Thoracic aorta (tissue), 2 donors: ENCODE measurements around the gene ATE1. TPM values are rescaled to one million over a fixed set of nuclear protein-coding genes. Genes with fewer than 3 reads are reported as not detected.

Source experiments
- ATAC-seq: fragments of 150-250 bp; one replicate; pipeline ENCODE4 v1.8.0; 2017; ENCODE audit warnings: low read depth; ENCODE audit not compliant: insufficient number of reproducible peaks, low FRiP score
- DNase-seq: peaks from one replicate; pipeline ENCODE4 v3.0.0-alpha.2; 2020; ENCODE audit warnings: low spot score
- H3K27ac ChIP-seq, 2 donors: fragments of 200-600 bp; sonication (generic); 1 replicate in 1 of 2; 2 replicates in 1 of 2; pipeline ENCODE4 v1.5.1; 2016; ENCODE audit warnings: mild to moderate bottlenecking in 2 of 2, moderate library complexity in 2 of 2
- H3K27me3 ChIP-seq: fragments of 200-600 bp; sonication (generic); replicated peaks from 2 replicates; pipeline ENCODE4 v1.6.0; 2016; ENCODE audit warnings: mild to moderate bottlenecking; ENCODE audit not compliant: insufficient read depth
- H3K36me3 ChIP-seq: fragments of 200-600 bp; sonication (generic); one replicate; pipeline ENCODE4 v1.5.1; 2016
- H3K4me1 ChIP-seq, 2 donors: fragments of 200-600 bp; sonication (generic); 1 replicate in 1 of 2; 2 replicates in 1 of 2; pipeline versions ENCODE4 v1.5.1 to v1.6.0; 2016; ENCODE audit warnings: low read depth in 2 of 2, mild to moderate bottlenecking in 1 of 2; ENCODE audit not compliant: control insufficient read depth in 1 of 2
- H3K4me3 ChIP-seq: fragments of 200-600 bp; sonication (generic); 2 replicates; pipeline ENCODE4 v1.5.1; 2016; ENCODE audit warnings: mild to moderate bottlenecking
- H3K9me3 ChIP-seq: fragments of 200-600 bp; sonication (generic); 2 replicates; pipeline ENCODE4 v1.5.1; 2016
- CTCF ChIP-seq: fragments of 200-600 bp; sonication (generic); IDR thresholded peaks from one replicate; pipeline ENCODE4 v1.5.1; 2019; ENCODE audit warnings: antibody characterized with exemption
- total RNA-seq, 2 donors: library from RNA; depleted of rRNA; stranded (reverse); fragments of >200 nt; gene quantifications; one replicate each; pipeline versions ENCODE4 v1.1.0 to v1.2.3, GENCODE V29; 2016

Gene ATE1
- total RNA-seq, 2 donors from 2014 or later = 14.8 to 27.4 TPM

- no peaks in the 10 kb centered on the region for H3K27me3 ChIP-seq
- ATAC-seq = no peak
- TF ChIP-seq CTCF = no peak
- no peaks in the 10 kb centered on the region for H3K9me3 ChIP-seq
- DNase-seq = no peak
- H3K4me1 ChIP-seq = no peaks in the 10 kb centered on the region
- H3K36me3 ChIP-seq = no peaks in the 10 kb centered on the region
- no peak overlapping the region for H3K4me3 ChIP-seq
- no peak overlapping the region for H3K27ac ChIP-seq
These were observed 127.0 kb downstream of the ATE1 start for GRCh38 chr10:121800831-121801230.

- DNase-seq = no peak
- no peaks in the 10 kb centered on the region for H3K27me3 ChIP-seq
- no peaks in the 10 kb centered on the region for H3K36me3 ChIP-seq
- H3K4me1 ChIP-seq = no peaks in the 10 kb centered on the region
- H3K27ac ChIP-seq = no peak overlapping the region
- TF ChIP-seq CTCF = no peak
- no peak for ATAC-seq
- no peaks in the 10 kb centered on the region for H3K9me3 ChIP-seq
- no peak overlapping the region for H3K4me3 ChIP-seq
These were observed 127.7 kb downstream of the ATE1 start for GRCh38 chr10:121800146-121800545.

GRCh38 chr10:121797490-121797889 lies 130.3 kb downstream of the ATE1 start:
- no peaks in the 10 kb centered on the region for H3K4me1 ChIP-seq
- no peaks in the 10 kb centered on the region for H3K36me3 ChIP-seq
- H3K9me3 ChIP-seq = no peaks in the 10 kb centered on the region
- no peak overlapping the region for H3K4me3 ChIP-seq
- no peak for TF ChIP-seq CTCF
- H3K27ac ChIP-seq = no peak overlapping the region
- DNase-seq = no peak
- ATAC-seq = no peak
- H3K27me3 ChIP-seq = no peaks in the 10 kb centered on the region

- H3K36me3 ChIP-seq = no peaks in the 10 kb centered on the region
- no peak for ATAC-seq
- no peak for TF ChIP-seq CTCF
- H3K9me3 ChIP-seq = no peaks in the 10 kb centered on the region
- no peaks in the 10 kb centered on the region for H3K4me1 ChIP-seq
- no peaks in the 10 kb centered on the region for H3K27me3 ChIP-seq
- no peak overlapping the region for H3K27ac ChIP-seq
- DNase-seq = no peak
- H3K4me3 ChIP-seq = no peak overlapping the region
These were observed 131.5 kb downstream of the ATE1 start for GRCh38 chr10:121796342-121796741.

GRCh38 chr10:121792198-121792597 lies 135.6 kb downstream of the ATE1 start:
- ATAC-seq (no peak), DNase-seq (no peak)
- H3K36me3 ChIP-seq = no peaks in the 10 kb centered on the region
- no peak for TF ChIP-seq CTCF
- no peaks in the 10 kb centered on the region for H3K4me1 ChIP-seq
- H3K9me3 ChIP-seq = no peaks in the 10 kb centered on the region
- H3K27ac ChIP-seq = no peak overlapping the region
- H3K27me3 ChIP-seq = no peaks in the 10 kb centered on the region
- no peak overlapping the region for H3K4me3 ChIP-seq
